Skin of body (tissue), 2 donors: Measurements from ENCODE around the gene DGKE. TPM values are rescaled to one million over a fixed set of nuclear protein-coding genes. Genes with fewer than 3 reads are reported as not detected.

Experiments
- DNase-seq: peaks from one replicate; lab custom pipeline; 2025; lab: John Stamatoyannopoulos, UW
- total RNA-seq: library from RNA; depleted of rRNA; stranded (reverse); fragments of >200 nt; gene quantifications from one replicate; pipeline ENCODE4 v1.2.3, GENCODE V29; 2014

Gene DGKE
- total RNA-seq, 1 donor from 2014 or later = 9.4 TPM

DNA sequence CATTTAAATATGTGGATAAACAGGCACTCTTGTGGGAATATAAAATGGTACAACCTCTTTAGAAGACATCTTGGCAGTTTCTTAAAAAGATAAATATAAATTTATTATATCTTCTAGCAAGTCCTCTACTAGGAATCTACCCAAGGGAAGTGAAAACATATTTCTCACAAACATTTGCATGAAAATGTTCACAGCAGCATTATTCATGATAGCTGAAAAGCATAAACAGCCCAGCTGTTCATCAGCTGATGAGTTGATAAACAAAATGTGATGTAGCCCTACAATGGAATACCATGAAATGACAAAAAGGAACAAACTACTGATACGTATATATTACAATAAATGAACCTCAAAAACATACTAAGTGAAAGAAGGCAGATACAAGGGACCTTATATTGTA is 12.0 kb downstream of the DGKE start:
- DNase-seq = no peak

DNA sequence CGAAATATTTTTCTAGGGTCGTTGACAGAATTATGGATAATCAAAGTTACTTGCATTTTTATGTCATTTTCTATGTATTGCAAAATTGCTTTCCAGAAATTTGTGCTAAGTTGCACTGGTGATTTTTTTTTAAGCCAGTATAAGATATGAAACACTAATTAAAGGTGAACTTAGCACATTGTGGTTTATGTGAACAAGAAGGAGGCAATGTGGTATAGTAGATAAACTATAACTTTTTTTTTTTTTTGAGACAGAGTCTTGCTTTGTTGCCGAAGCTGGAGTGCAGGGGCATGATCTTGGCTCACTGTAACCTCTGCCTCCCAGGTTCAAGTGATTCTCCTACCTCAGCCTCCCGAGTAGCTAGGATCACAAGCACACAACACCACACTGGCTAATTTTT is 13.2 kb downstream of the DGKE start:
- DNase-seq = no peak

DNA sequence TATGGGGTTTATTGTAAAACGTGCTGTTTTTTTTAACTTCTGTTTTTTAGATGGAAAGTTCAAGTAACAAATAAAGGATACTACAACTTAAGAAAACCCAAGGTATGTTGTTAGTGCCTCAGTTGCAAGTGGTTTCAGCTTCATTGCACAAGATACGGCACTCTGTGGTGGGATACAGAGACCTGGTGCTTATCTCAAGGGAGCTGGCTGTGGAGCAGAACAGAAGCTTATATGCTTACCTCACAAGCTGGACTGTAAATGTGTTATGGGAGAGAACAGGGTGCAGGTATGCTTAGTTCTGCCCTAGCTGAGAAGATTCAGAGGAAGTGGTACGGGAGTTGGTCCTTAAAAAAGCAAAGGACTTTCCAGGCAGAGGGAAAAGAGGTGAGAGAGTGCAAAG is 15.2 kb downstream of the DGKE start:
- no peak for DNase-seq

DNA sequence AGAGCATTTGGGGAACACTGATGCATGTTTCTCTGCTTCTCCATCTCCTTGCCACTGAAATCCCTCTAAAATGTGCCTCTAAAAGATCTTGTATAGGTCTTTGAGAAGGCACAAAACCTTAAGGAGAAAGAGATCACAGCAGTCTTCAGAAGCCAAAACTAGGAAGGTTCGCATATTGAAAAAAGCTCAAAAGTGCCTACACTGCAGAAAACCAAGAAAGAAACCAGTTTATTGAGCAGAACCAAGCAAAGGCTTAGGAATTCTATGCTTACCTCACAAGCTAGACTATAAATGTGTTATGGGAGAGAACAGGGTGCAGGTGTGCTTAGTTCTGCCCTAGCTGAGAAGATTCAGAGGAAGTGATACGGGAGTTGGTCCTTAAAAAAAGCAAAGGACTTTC is 16.6 kb downstream of the DGKE start:
- DNase-seq = no peak

DNA sequence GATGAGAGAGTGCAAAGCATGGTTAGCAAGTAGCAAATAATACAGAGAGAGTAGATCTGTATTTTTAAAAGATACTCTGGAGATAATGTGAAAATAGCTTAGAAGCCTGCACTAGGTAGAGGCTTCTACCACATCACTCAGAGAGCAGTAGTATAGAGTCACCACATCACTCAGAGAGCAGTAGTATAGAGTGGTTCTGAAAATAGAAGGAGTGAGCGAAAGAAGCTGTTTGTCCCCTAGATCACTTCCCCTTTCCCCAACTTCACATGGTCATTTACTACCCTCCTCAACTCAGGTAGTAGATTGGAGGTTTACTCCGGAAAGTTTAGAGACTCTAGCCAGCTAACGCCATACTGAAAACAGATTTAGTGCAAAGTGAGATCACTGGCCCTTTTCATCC is 17.1 kb downstream of the DGKE start:
- no peak for DNase-seq

DNA sequence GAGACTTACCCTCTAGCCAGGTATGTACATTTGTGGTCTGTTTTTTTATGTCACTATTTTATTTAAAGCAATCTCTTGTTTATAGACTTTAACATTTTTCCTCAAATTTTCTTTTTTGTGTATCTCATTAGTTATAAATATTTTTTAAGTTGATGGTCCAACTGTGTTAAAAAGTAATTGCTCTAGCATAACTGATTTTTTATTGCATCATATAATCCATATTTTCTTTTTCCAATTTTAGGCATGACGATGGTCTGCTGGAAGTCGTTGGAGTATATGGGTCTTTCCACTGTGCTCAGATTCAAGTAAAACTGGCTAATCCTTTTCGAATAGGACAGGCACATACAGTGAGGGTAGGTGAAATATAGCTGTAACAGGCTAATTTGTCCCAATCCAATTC is 27.9 kb downstream of the DGKE start:
- DNase-seq = no peak

DNA sequence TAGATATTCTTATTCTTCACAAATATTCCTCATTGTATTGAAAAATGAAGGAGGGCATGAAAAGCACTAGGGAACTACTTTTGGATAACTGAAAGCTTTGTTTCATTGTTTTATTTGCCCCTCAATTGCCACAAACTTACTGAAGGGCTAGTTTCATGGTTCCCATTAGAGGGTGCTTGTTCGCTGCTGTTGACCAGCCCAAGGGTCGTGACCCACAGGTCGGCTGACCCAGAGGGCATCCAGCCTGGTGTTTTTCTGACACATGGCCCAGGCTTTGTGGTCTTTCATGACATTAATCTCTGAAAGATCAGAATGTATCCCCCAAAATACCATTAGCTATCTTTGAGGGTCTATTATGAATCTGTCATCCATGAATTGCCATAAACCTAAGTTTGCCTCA is 30.0 kb downstream of the DGKE start:
- no peak for DNase-seq

DNA sequence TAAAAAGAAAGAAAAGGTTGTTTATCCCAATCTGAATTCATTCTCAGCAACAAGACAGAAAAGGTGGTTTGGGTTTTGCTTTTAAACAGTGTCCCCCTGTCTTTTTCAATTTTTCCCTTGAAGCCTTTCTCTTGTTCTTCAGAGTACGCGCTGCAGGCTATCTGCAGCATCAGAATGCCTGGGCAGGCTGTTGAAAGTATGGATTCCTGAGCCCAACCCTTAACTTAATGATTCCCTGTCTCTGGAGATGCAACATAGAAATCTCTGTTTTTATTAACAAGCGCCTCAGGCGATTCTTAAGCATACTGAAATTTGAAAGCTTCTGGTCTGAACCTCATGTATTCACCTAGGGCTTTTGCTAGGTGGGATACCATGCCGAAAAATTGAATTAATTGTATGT is 32.1 kb downstream of the DGKE start:
- no peak for DNase-seq

DNA sequence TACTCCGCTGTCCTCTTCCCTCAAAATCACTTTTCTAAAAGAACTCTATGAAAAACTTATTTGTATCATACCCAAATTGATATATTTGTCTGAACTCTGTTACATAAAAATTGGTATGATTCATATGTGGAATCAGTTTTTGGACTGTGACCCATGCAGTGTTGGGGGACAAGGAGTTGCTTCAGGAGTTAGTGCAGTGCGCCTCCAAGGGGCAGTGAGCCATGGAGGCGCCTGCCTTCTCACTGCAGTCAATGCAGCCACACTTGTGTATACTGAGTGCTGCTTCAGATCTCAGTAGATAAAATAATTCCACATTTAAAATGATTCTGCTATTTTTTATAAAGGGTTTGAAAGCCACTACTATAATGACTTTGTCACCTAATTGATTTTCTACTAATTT is 32.5 kb downstream of the DGKE start:
- DNase-seq = no peak

DNA sequence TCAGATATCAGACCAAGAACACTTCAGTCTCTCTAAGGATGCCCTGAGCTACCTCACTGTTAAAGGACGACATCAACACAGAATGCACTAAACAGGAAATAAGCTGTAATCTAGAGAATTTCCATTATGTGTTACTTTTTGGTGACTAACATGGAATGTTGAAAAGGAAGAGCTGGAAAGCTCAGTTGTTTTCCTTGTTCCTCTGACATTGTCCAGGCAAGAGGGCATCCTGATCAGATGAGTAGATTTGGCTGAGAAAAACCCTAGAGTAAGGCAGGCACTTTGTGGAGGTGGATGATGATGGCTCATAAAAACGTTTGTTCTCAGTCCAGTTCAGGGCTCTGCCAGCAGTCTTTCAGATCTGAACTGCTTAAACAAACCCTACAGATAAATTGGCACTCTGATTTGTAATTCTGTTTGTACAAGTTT is 34.0 kb downstream of the DGKE start:
- DNase-seq = no peak

DNA sequence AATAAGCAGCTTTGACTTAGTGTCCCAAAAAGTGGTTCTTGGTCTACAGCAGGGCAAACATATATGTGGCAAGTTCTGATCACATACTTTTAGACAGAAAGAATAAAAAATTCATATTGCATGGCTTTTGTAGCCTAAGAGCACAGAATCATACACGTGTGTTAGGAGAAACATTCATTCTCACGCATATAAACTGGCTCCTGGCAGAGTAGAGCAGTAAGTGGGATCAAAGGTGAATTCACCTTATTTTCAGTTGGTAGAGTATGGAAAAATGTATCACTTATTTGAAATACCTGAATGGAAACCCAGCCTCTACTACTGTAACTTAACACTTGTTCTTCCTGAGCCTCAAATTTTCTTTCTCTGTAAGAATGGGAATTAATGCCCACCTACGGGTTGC is 34.8 kb downstream of the DGKE start:
- no peak for DNase-seq

DNA sequence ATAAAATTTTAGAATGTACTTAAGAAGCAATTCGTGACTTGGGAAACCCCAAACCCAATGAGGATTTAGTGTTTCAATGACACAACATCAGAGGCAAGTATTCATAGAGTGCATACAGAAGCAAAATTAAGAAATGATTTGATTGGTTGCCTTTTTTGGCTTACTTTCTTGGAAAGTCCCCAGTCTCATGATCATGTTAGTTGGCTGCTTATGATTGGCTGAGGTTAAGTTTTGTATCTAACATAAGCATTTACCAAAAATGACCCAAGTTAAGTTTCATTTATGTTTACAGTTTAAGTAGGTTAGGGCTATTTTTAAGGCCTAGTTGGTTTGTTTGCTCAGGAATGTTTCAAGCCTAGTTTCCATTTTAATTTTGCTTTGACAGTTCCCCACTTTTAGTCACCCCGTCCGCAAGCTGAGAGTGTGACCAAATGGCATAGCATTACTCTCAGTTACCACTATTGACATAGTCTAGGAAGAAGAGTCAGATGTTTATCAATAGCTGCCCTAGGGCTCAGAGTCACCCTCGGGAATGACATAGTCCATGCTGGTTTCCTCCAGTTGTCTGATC is 36.2 kb downstream of the DGKE start:
- no peak for DNase-seq

DNA sequence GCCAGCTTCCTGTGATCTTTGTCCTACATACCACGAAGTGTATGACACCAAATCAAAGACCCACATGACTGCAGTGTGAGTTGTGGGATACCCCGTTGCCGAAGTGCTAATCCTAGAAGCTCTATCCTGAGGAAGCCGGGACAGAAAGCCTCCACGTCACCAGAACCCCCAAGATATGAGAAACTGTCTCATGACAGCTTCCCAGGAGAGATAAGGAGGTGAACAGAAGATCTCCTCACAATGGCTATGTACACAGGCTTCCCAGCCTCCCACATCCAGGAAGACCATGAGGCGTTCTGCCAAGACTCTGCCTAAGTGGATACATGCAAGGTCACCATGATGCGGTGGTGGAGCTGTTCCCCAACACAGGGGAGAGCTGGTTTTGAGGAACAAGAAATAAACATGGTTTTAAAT is 42.8 kb downstream of the DGKE start:
- no peak for DNase-seq

DNA sequence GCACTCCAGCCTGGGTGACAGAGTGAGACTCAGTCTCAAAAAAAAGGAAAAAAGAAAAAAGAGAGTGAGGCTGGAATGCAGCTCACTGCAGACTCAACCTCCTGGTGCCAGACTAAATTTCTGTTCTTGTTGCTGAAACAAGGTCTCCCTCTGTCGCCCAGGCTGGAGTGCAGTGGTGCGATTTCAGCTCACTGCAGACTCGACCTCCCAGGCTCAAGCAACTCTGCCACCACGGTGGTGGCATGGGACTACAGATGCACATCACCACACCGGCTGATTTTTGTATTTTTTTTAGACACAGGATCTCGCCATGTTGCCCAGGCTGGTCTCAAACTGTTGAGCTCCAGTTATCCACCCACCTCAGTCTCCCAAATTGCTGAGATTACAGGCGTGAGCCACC is 45.3 kb downstream of the DGKE start:
- DNase-seq = no peak

DNA sequence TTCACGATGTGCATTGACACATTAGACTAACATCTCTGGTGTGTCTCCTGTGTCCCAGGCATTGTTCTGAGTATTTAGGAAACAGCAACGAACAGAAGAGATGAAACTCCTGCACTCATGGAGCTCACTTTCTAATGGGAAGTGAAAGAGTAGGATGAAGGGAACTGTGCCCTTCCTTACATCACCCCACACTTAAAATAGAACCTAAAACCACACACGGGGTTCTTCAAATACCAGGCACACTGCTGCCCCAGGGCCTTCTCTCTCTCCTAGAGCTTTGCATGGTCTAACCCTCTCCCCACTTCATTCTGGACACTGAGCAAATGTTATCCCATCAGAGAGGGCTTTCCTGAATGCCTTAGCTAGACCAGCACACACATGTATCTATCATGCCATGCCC is 46.2 kb downstream of the DGKE start:
- no peak for DNase-seq

DNA sequence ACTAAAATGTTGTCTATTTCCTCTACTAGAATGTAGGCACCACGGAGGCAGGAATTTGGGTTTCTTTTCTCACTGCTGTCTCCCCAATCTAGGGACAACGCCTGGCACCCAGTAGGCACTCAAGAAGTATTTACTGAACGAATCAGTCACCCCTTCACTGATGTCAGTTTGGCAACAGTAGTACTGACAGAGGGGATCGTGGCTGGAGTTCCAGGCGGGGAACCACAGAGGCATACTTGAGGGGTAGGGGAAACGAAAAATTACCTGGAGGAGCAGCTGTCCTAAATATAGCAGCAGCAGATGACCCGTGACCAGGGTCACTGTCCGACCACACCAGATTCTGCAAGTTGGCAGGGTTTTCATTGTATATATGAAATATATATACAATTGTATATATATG is 46.6 kb downstream of the DGKE start:
- DNase-seq = no peak

DNA sequence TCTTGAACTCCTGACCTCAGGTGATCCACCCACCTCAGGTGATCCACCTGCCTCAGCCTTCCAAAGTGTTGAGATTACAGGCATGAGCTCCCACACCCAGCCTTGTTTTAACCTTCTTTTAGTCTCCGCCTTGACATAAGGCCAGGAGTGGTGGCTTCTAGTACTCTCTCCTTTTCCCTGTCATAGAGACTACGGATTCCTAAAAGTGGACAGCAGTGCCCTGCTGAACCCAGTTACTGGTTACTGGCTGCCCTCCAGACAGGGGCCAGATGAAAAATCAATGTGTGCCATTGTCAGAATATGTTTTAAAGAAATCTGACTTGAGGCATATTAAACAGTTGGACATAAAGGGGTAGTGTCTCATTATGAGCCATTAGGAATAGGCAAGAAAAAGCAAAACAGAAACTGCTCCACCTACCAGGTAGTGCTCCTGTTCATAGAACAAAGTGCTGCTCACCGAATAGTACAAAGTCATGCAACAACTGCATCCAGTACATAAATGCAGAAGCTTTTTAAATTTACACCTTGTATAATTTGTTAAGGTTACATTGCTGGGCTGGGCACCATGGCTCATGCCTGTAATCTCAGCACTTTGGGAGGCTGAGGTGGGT is 47.8 kb downstream of the DGKE start:
- DNase-seq = no peak

DNA sequence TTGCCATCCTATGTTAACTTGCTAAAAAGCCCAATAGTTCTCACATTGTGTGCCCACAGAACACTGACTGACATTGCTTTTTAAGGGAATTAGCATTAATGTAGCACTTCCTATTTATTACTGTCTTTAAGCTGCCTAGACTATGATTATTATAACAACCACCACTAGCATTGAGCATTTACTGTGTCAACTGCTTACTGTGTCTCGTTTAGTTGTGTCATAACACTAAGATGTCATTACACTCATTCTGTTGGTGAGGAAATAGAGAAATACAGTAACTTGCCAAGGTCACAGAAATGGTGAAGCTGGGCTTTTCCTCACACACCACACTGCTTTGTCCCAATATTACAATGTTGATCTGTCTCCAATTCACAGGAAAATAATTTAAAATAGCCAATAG is 49.7 kb downstream of the DGKE start:
- DNase-seq = no peak

DNA sequence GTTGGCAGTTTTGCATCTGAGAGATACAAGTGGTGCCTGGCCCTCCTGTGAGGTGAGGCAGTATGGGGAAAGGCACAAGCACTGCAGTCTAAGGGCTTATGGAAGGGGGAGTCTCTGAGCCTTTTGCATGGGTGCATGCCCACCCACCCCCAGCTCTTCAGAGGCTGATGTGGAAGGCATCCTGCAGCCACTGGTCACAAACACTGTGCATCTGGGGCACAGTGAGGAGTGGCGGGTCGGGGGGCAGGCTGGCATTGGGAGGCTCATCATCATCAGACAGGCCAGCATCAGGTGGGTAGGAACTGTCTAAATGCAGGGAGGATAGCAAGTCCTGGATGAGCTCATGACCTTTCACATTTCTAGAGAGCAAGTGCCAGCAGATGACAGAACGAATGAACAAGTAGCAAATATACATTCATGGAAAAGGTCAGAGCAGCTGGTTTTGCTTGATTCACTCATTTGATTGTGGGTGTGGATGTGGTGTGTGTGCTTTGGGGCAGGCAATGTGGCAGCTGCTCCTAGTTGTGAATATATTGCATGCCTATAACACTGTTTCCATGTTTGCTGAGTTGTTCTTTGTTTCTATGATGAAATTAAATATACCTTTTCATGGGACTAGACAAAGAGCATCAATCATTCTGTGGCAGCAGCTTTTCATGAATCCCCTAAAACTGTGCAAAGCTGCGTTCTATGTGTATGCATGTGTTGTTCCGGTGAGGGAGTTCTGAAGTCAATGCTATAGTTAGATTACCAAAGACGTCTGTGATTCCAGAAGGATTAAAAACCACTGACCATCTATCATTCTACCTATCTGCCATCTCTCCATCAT is 50.7 kb downstream of the DGKE start:
- no peak for DNase-seq

DNA sequence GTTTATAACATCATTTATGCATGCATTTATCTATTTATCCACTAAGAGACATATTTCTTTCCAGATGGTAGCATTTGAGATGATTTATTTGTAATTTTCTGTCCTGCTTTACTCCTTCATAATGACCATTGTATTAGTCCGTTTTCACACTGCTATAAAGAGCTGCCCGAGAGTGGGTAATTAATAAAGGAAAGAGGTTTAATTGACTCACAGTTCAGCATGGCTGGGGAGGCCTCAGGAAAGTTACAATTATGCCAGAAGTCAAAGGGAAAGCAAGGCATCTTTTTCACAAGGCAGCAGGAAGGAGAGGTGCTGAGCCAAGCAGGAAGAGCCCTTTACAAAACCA is 51.3 kb downstream of the DGKE start:
- DNase-seq = no peak

DNA sequence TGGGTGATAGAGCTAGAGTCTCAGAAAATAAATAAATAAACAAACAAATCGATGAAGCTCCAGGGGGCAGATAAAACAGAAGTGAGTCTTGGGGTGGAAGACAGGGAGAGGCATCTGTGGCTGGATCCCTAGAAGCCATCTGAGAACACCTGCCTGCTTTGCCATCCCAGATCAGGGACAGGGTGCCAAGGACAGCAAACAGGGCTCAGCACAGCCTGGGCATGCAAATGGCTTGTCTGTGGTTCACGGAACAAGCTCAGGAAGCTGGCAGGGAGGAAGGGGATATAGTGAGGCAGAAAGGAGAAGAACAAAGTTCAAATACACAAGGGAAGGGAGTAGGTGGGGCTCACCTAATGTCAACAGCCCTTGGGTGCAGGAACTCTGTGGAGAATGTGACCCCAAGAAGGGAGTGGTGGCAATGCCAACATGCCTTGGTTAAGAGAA is 52.4 kb downstream of the DGKE start:
- DNase-seq = no peak

DNA sequence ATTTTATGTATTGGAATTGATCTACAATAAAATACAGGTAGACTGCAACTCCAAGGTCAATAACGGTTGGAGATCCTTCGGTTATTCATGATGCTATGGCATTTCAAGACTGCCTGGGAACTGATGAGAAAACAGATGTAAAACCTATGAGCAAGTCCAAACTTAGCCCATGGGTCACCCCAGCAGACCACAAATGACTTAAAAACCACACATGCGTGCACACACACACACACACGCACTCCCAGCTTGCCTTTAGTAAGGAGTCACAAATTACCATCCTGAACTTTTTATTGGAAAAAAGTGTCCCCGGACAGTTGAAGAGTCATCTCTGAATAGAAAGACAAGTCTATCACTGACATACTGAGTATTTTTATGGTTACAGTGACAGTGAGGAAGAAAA is 53.2 kb downstream of the DGKE start:
- DNase-seq = no peak
